Kidney (tissue), 14 donors: ENCODE results near the gene CD248. TPM values are rescaled to one million over a fixed set of nuclear protein-coding genes. Genes with fewer than 3 reads are reported as not detected.

Experiments used
- DNase-seq, 5 donors: peaks; one replicate each; pipeline ENCODE4 v3.0.0-alpha.2; 2013 to 2020
- FAIRE-seq: peaks from 2 replicates; lab custom pipeline; 2012; peaks lifted over from hg19 to GRCh38; lab: Jason Lieb, UNC
- H3K27ac ChIP-seq, 2 donors: one replicate each; pipeline ENCODE4 v1.7.0; 2013; ENCODE audit warnings: low read depth in 2 of 2, low read length in 2 of 2, inconsistent platforms in 1 of 2
- H3K27me3 ChIP-seq: one replicate; pipeline ENCODE4 v1.7.1; 2013; ENCODE audit warnings: low read length, inconsistent platforms; ENCODE audit not compliant: control insufficient read depth, insufficient read depth
- H3K36me3 ChIP-seq, 3 donors: one replicate each; pipeline versions ENCODE4 v1.7.0 to v1.7.1; 2013; ENCODE audit warnings: low read length in 3 of 3, control low read depth in 1 of 3, inconsistent platforms in 1 of 3; ENCODE audit not compliant: insufficient read depth in 3 of 3, control insufficient read depth in 2 of 3
- H3K4me1 ChIP-seq, 3 donors: one replicate each; pipeline versions ENCODE4 v1.7.0 to v1.7.1; 2013; ENCODE audit warnings: low read length in 3 of 3, inconsistent platforms in 1 of 3, low read depth in 1 of 3; ENCODE audit not compliant: control insufficient read depth in 2 of 3, insufficient read depth in 2 of 3
- H3K4me3 ChIP-seq, 3 donors: one replicate each; pipeline versions ENCODE4 v1.7.0 to v1.8.1; 2013; ENCODE audit warnings: low read length in 3 of 3, control low read depth in 1 of 3, inconsistent platforms in 1 of 3
- H3K9ac ChIP-seq, 3 donors: one replicate each; pipeline versions ENCODE4 v1.7.0 to v1.7.1; 2013; ENCODE audit warnings: low read length in 3 of 3, control low read depth in 1 of 3, inconsistent platforms in 1 of 3
- H3K9me3 ChIP-seq, 3 donors: one replicate each; pipeline versions ENCODE4 v1.7.0 to v1.7.1; 2013; ENCODE audit warnings: low read length in 3 of 3, control low read depth in 1 of 3, inconsistent platforms in 1 of 3; ENCODE audit not compliant: control insufficient read depth in 2 of 3, insufficient read depth in 1 of 3
- CTCF ChIP-seq: IDR thresholded peaks from 3 replicates; pipeline ENCODE4 v1.5.1; 2012; ENCODE audit warnings: mild to moderate bottlenecking, moderate library complexity, borderline replicate concordance; ENCODE audit not compliant: insufficient read depth; ENCODE audit errors: extremely low read depth
- intact Hi-C: fragments of 100-400 bp; cut with DNase I; formaldehyde crosslinking; loops from one replicate; pipeline ENCODE4 v1.11.1; 2022
- polyA plus RNA-seq: library from polyadenylated mRNA; stranded (reverse); fragments of 350-450 nt; fragmentation: Illumina TruSeq; extraction: RNeasy Lipid Tissue Mini Kit (QIAGEN cat#74804); gene quantifications from one replicate; pipeline ENCODE4 v1.2.3, GENCODE V29; 2014; ENCODE audit warnings: low read depth, low replicate concordance; ENCODE audit not compliant: insufficient read depth
- total RNA-seq: library from RNA; stranded (reverse); fragmentation: NEBNext Ultra II Directional; extraction: Animal tissue kit (Norgen Biotek cat#: 25700); gene quantifications from one replicate; pipeline ENCODE4 v1.2.1, GENCODE V29; 2021
- donor health status: control.
- donor health status: control.
- donor health status: control.
- donor health status: control.
- donor health status: control.
- donor health status: DM: yes; HTN: yes; CAD: no.
- donor health status: Normal renal cell carcinoma (clear cell type).

CD248 gene
- total and polyA plus RNA-seq, 2 donors from 2014 or later: 14.8 to 22.9 TPM

GRCh38 chr11:66285250-66285947 lies 31.4 kb downstream of the CD248 start:
- DNase-seq: no peak
- intact Hi-C loops: no loop called here
- Histone ChIP-seq H3K27me3 (no peaks in the 10 kb centered on the region), H3K9ac (no peak overlapping the region), H3K4me1 (peaks cover 0 to 19% (median 13%) of the 10 kb centered on the region in 3 donors), H3K36me3 (peaks cover 0 to 9% (median 0%) of the 10 kb centered on the region in 3 donors), H3K4me3 (no peak overlapping the region), H3K27ac (no peak overlapping the region), H3K9me3 (no peaks in the 10 kb centered on the region)
- TF ChIP-seq CTCF: no peak
- no peak for FAIRE-seq

- FAIRE-seq (no peak), DNase-seq (no peak)
- TF ChIP-seq CTCF: no peak
- no peak overlapping the region for H3K4me3 ChIP-seq
- peaks cover 0 to 9% (median 0%) of the 10 kb centered on the region in 3 donors for H3K36me3 ChIP-seq
- intact Hi-C loops: no loop called here
- H3K4me1 ChIP-seq: peaks cover 0 to 16% (median 8%) of the 10 kb centered on the region in 3 donors
- H3K27me3 ChIP-seq: no peaks in the 10 kb centered on the region
- no peaks in the 10 kb centered on the region for H3K9me3 ChIP-seq
- no peak overlapping the region for H3K9ac ChIP-seq
- H3K27ac ChIP-seq: no peak overlapping the region
Measured at GRCh38 chr11:66284526-66285078, 32.2 kb downstream of the CD248 start.

DNA sequence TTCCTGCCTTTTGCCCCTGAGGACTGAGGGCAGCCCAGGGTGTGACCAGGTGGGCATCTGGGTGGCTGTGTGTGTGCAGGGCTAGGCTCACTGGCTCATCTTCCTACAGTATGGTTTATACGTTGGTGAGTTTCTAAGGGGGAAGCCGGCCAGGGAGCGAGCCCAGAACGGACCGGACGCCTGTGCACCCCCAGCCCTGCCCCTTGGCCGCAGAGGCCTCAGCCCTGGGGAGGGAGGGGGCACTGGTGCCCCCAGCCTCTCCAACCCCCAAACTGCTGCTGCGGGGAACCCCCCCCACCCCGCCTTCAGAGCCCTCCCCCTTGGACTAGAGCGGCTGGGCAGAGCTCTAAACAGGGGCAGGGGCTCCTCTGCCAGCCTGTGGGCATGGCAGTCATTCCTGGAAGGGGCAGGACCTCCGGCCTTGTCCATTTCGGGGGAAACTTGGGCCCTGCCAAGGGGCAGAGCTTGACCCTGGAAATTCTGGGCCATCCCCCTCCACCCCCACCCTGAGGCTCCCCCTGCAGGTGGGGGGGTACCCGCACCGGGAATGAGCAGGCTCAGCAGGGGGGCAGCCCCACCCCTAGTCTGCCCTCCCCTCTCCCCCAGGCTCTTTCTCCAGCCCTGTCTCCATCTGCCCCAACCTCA lies 33.3 kb downstream of the CD248 start:
- intact Hi-C loops: no loop called here
- H3K4me3 ChIP-seq: no peak overlapping the region
- FAIRE-seq: no peak
- no peaks in the 10 kb centered on the region for H3K27me3 ChIP-seq
- H3K4me1 ChIP-seq: peaks cover 0 to 15% (median 7%) of the 10 kb centered on the region in 3 donors
- no peaks in the 10 kb centered on the region for H3K9me3 ChIP-seq
- TF ChIP-seq CTCF: no peak
- peaks cover 0 to 9% (median 0%) of the 10 kb centered on the region in 3 donors for H3K36me3 ChIP-seq
- no peak for DNase-seq
- no peak overlapping the region for H3K27ac ChIP-seq
- H3K9ac ChIP-seq: no peak overlapping the region
